Measurements from ENCODE around the gene DLGAP1.

GRCh38 chr18:3885209-3885792 is 569.8 kb downstream of the DLGAP1 start:
- TF ChIP-seq CTCF (IDR thresholded peaks at IDR 0.05; ENCODE audit: insufficient read depth, low read length, poor library complexity, severe bottlenecking) (no peak), EZH2phosphoT487 (conservative IDR thresholded peaks at IDR 0.05; ENCODE audit: low read length) (no peak)
